Esophagus muscularis mucosa (tissue), 4 donors: ENCODE results near the gene SERINC5.

Source experiments
- EP300 ChIP-seq: sonication (generic); formaldehyde crosslinking; IDR thresholded peaks from one replicate; pipeline ENCODE4 v1.6.1; 2017; ENCODE audit warnings: antibody characterized with exemption
- POLR2A ChIP-seq: fragments of 450-650 bp; IDR thresholded peaks from one replicate; pipeline ENCODE4 v1.6.1; 2017; ENCODE audit warnings: antibody characterized with exemption, moderate library complexity, mild to moderate bottlenecking, low read depth
- POLR2AphosphoS5 ChIP-seq, 2 donors: sonication (generic); formaldehyde crosslinking; IDR thresholded peaks; one replicate each; pipeline ENCODE4 v1.6.1; 2017; ENCODE audit warnings: antibody characterized with exemption in 2 of 2
- TF ChIP-seq, protein P1 (sequence below), 3 experiments: fragments of 200-600 bp in 2 of 3; fragments of 450-650 bp in 1 of 3; sonication (generic) in 2 of 3; IDR thresholded peaks; one replicate each; pipeline ENCODE4 v1.5.1; 2017 to 2019; ENCODE audit warnings: antibody characterized with exemption in 3 of 3, mild to moderate bottlenecking in 2 of 3, moderate library complexity in 1 of 3

DNA sequence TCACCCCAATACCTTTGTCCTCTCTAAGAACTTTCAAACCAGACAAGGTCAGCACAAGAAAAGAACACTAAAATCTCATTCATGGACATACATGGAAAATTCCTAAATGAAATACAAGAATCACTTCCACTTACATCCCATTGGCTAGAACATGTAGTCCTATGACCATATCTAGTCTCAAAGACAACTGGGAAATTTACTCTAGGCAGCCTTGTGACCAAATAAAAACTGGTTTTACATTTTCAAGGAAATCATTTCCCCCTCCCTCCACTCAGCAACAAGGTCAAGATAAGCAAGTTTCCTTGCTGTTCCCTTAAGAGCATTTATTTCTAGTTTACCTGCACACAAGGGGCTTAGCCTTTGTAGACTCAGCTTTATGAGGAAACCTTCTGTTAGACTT is 20.3 kb upstream of the SERINC5 start:
- no peak for TF ChIP-seq POLR2AphosphoS5 (IDR thresholded peaks at IDR 0.05)
- TF ChIP-seq, protein P1, sequence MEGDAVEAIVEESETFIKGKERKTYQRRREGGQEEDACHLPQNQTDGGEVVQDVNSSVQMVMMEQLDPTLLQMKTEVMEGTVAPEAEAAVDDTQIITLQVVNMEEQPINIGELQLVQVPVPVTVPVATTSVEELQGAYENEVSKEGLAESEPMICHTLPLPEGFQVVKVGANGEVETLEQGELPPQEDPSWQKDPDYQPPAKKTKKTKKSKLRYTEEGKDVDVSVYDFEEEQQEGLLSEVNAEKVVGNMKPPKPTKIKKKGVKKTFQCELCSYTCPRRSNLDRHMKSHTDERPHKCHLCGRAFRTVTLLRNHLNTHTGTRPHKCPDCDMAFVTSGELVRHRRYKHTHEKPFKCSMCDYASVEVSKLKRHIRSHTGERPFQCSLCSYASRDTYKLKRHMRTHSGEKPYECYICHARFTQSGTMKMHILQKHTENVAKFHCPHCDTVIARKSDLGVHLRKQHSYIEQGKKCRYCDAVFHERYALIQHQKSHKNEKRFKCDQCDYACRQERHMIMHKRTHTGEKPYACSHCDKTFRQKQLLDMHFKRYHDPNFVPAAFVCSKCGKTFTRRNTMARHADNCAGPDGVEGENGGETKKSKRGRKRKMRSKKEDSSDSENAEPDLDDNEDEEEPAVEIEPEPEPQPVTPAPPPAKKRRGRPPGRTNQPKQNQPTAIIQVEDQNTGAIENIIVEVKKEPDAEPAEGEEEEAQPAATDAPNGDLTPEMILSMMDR (IDR thresholded peaks at IDR 0.05), result no peak
- no peak for TF ChIP-seq POLR2A
- no peak for TF ChIP-seq EP300
